Jurkat, Clone E6-1 (cell line): ENCODE results near the gene NUP210.
A peak's percentile ranks its signal among the peaks of the same experiment; 100 is the strongest.
"Not testable (repeated sequence)": the region's sequence is repeated elsewhere in the genome, so short reads cannot be mapped to it uniquely, and the experiment has no call there.

Source experiments
- DNase-seq: peaks from one replicate; pipeline ENCODE4 v3.0.0-alpha.2; 2011; ENCODE audit warnings: low read depth, low spot score
- H3K4me3 ChIP-seq: 2 replicates; pipeline ENCODE4 v1.5.1; 2011; ENCODE audit warnings: mild to moderate bottlenecking, low read length, control low read depth, moderate library complexity

Gene NUP210

GRCh38 chr3:13432093-13432492 is 12.0 kb upstream of the NUP210 start:
- no peak for DNase-seq
- no peak overlapping the region for H3K4me3 ChIP-seq

- DNase-seq, H3K4me3 ChIP-seq: not testable (repeated sequence)
Observed at GRCh38 chr3:13430411-13430875, 10.3 kb upstream of the NUP210 start.

GRCh38 chr3:13429631-13430291 is 9.6 kb upstream of the NUP210 start:
- no peak for DNase-seq

GRCh38 chr3:13428678-13429077 is 8.6 kb upstream of the NUP210 start:
- not testable (repeated sequence) for H3K4me3 ChIP-seq, DNase-seq

More at GRCh38 chr3:13429631-13430291, 9.6 kb upstream of the NUP210 start:
- H3K4me3 ChIP-seq = no peak overlapping the region

GRCh38 chr3:13427662-13428603 is 7.8 kb upstream of the NUP210 start:
- DNase-seq = peak; percentile 68
- H3K4me3 ChIP-seq = no peak overlapping the region

- no peak overlapping the region for H3K4me3 ChIP-seq
- no peak for DNase-seq
Observed at GRCh38 chr3:13426591-13426990, 6.5 kb upstream of the NUP210 start.

GRCh38 chr3:13425689-13426088 is 5.6 kb upstream of the NUP210 start:
- DNase-seq = no peak
- no peak overlapping the region for H3K4me3 ChIP-seq

GRCh38 chr3:13424865-13425617 is 4.9 kb upstream of the NUP210 start:
- H3K4me3 ChIP-seq = no peak overlapping the region
- DNase-seq = no peak

GRCh38 chr3:13424141-13424844 is 4.2 kb upstream of the NUP210 start:
- no peak for DNase-seq
- no peak overlapping the region for H3K4me3 ChIP-seq

- H3K4me3 ChIP-seq = peak overlapping the region; percentile 60
Observed at GRCh38 chr3:13420831-13421765, 976 bp upstream of the NUP210 start.

GRCh38 chr3:13419505-13420044 is 547 bp downstream of the NUP210 start:
- peak overlapping the region; percentile 87 for H3K4me3 ChIP-seq

More at GRCh38 chr3:13420831-13421765, 976 bp upstream of the NUP210 start:
- DNase-seq = peak; percentile 42

GRCh38 chr3:13417166-13417947 is 2.8 kb downstream of the NUP210 start:
- no peak overlapping the region for H3K4me3 ChIP-seq
- no peak for DNase-seq

More at GRCh38 chr3:13419505-13420044, 547 bp downstream of the NUP210 start:
- DNase-seq = no peak

GRCh38 chr3:13415997-13416793 is 3.9 kb downstream of the NUP210 start:
- DNase-seq = no peak
- H3K4me3 ChIP-seq = no peak overlapping the region

GRCh38 chr3:13415236-13415986 is 4.7 kb downstream of the NUP210 start:
- no peak for DNase-seq
- 0 out of 2 replicates have a peak overlapping the region, but pooled peaks have one; percentile 5 for H3K4me3 ChIP-seq

GRCh38 chr3:13414040-13414729 is 5.9 kb downstream of the NUP210 start:
- peak overlapping the region; percentile 48 for H3K4me3 ChIP-seq
- peak; percentile 66 for DNase-seq
